Loucy (cell line): Measurements from ENCODE around the gene PSMB5.
"Not testable (repeated sequence)": the region's sequence is repeated elsewhere in the genome, so short reads cannot be mapped to it uniquely, and the experiment has no call there.

Experiments used
- H2AFZ ChIP-seq: fragments of 200-600 bp; sonication (generic); 2 replicates; pipeline ENCODE4 v1.6.0; 2016; ENCODE audit warnings: antibody characterized with exemption, mild to moderate bottlenecking, low read length, moderate library complexity
- H3F3A ChIP-seq: fragments of 200-600 bp; 2 replicates; pipeline ENCODE4 v1.6.0; 2016; ENCODE audit warnings: antibody characterized with exemption, low read depth, mild to moderate bottlenecking
- H3K27me3 ChIP-seq: fragments of 200-600 bp; sonication (generic); 2 replicates; pipeline ENCODE4 v1.6.1; 2014; ENCODE audit warnings: low read length, mild to moderate bottlenecking; ENCODE audit not compliant: insufficient read depth, poor library complexity, severe bottlenecking
- H3K36me3 ChIP-seq: fragments of 200-600 bp; sonication (generic); 2 replicates; pipeline ENCODE4 v1.6.1; 2016; ENCODE audit warnings: low read length; ENCODE audit not compliant: insufficient read depth
- H3K4me1 ChIP-seq: fragments of 200-600 bp; sonication (generic); 2 replicates; pipeline ENCODE4 v1.5.1; 2014; ENCODE audit warnings: low read length, mild to moderate bottlenecking; ENCODE audit not compliant: insufficient read depth, poor library complexity, severe bottlenecking
- H3K4me2 ChIP-seq: fragments of 200-600 bp; sonication (generic); 2 replicates; pipeline ENCODE4 v1.6.0; 2014; ENCODE audit warnings: antibody characterized with exemption, low read length, low read depth, mild to moderate bottlenecking; ENCODE audit not compliant: poor library complexity, severe bottlenecking
- H3K4me3 ChIP-seq: fragments of 200-600 bp; sonication (generic); 2 replicates; pipeline ENCODE4 v1.5.1; 2014; ENCODE audit warnings: low read length, mild to moderate bottlenecking, mixed read lengths; ENCODE audit not compliant: poor library complexity, severe bottlenecking
- H3K79me2 ChIP-seq: fragments of 200-600 bp; sonication (generic); 2 replicates; pipeline ENCODE4 v1.6.1; 2014; ENCODE audit warnings: low read length; ENCODE audit not compliant: insufficient read depth
- H3K9ac ChIP-seq: fragments of 200-600 bp; sonication (generic); 2 replicates; pipeline ENCODE4 v1.6.0; 2014; ENCODE audit warnings: mild to moderate bottlenecking, low read depth, low read length, moderate library complexity; ENCODE audit not compliant: poor library complexity, severe bottlenecking
- H3K9me2 ChIP-seq: fragments of 200-600 bp; sonication (generic); replicated peaks from 2 replicates; pipeline ENCODE4 v1.6.1; 2016; ENCODE audit warnings: low read depth, low read length, mixed read lengths
- H3K9me3 ChIP-seq: fragments of 200-600 bp; sonication (generic); 2 replicates; pipeline ENCODE4 v1.6.1; 2014; ENCODE audit warnings: mild to moderate bottlenecking, antibody characterized with exemption, low read length, low read depth; ENCODE audit not compliant: insufficient read depth
- H4K20me1 ChIP-seq: fragments of 200-600 bp; sonication (generic); 2 replicates; pipeline ENCODE4 v1.6.0; 2014; ENCODE audit warnings: antibody characterized with exemption, low read length, mild to moderate bottlenecking; ENCODE audit not compliant: insufficient read depth, poor library complexity, severe bottlenecking
- EZH2phosphoT487 ChIP-seq: fragments of 200-600 bp; IDR thresholded peaks from 2 replicates; pipeline ENCODE4 v1.6.1; 2018; ENCODE audit warnings: antibody characterized with exemption, mild to moderate bottlenecking, moderate library complexity, borderline replicate concordance
- TF ChIP-seq, protein P1 (sequence below): fragments of 200-600 bp; sonication (generic); conservative IDR thresholded peaks from 2 replicates; pipeline ENCODE4 v1.5.1; 2014; ENCODE audit warnings: mild to moderate bottlenecking, antibody characterized with exemption, low read length

Gene PSMB5

GRCh38 chr14:23018107-23018506 is 16.6 kb downstream of the PSMB5 start:
- H3K9me2 ChIP-seq: no peaks in the 10 kb centered on the region
- no peaks in the 10 kb centered on the region for H3K36me3 ChIP-seq
- no peaks in the 10 kb centered on the region for H3K4me1 ChIP-seq
- no peak overlapping the region for H3K9ac ChIP-seq
- H3K4me3 ChIP-seq: no peak overlapping the region
- H3F3A ChIP-seq: no peaks in the 10 kb centered on the region
- H2AFZ ChIP-seq: no peak overlapping the region
- H4K20me1 ChIP-seq: no peaks in the 10 kb centered on the region
- no peaks in the 10 kb centered on the region for H3K9me3 ChIP-seq
- TF ChIP-seq EZH2phosphoT487: no peak
- TF ChIP-seq, protein P1, sequence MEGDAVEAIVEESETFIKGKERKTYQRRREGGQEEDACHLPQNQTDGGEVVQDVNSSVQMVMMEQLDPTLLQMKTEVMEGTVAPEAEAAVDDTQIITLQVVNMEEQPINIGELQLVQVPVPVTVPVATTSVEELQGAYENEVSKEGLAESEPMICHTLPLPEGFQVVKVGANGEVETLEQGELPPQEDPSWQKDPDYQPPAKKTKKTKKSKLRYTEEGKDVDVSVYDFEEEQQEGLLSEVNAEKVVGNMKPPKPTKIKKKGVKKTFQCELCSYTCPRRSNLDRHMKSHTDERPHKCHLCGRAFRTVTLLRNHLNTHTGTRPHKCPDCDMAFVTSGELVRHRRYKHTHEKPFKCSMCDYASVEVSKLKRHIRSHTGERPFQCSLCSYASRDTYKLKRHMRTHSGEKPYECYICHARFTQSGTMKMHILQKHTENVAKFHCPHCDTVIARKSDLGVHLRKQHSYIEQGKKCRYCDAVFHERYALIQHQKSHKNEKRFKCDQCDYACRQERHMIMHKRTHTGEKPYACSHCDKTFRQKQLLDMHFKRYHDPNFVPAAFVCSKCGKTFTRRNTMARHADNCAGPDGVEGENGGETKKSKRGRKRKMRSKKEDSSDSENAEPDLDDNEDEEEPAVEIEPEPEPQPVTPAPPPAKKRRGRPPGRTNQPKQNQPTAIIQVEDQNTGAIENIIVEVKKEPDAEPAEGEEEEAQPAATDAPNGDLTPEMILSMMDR: no peak
- no peaks in the 10 kb centered on the region for H3K27me3 ChIP-seq
- H3K4me2 ChIP-seq: no peak overlapping the region
- H3K79me2 ChIP-seq: no peaks in the 10 kb centered on the region

DNA sequence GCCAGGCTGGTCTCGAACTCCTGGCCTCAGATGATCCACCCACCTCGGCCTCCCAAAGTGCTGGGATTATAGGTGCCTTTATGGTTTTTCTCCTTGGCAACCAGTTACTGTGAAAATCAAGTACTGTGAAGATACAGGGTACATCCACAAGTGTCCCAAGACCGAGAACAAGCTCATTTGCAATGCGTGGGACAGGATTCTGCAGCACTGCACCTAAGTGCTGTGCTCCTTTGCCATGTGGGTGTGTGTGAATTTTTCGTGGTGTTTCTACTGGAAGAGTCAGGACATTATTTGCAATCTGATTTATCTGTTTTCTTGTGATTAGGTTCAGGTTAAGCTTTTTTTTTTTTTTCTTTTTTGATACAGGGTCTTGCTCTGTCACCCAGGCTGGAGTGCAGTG is 17.6 kb downstream of the PSMB5 start:
- Histone ChIP-seq H3K36me3 (no peaks in the 10 kb centered on the region), H3K4me1 (no peaks in the 10 kb centered on the region), H3K9me3 (no peaks in the 10 kb centered on the region), H3K9me2 (no peaks in the 10 kb centered on the region), H3F3A (no peaks in the 10 kb centered on the region), H3K4me2 (no peak overlapping the region), H2AFZ (no peak overlapping the region), H4K20me1 (no peaks in the 10 kb centered on the region), H3K27me3 (no peaks in the 10 kb centered on the region), H3K9ac (no peak overlapping the region), H3K4me3 (no peak overlapping the region), H3K79me2 (no peaks in the 10 kb centered on the region)
- TF ChIP-seq, protein P1: no peak
- TF ChIP-seq EZH2phosphoT487: no peak

- no peaks in the 10 kb centered on the region for H3K9me3 ChIP-seq
- no peaks in the 10 kb centered on the region for H3K79me2 ChIP-seq
- H3K9me2 ChIP-seq: no peaks in the 10 kb centered on the region
- H3F3A ChIP-seq: no peaks in the 10 kb centered on the region
- no peaks in the 10 kb centered on the region for H4K20me1 ChIP-seq
- H3K9ac ChIP-seq: no peak overlapping the region
- no peak overlapping the region for H3K4me3 ChIP-seq
- H3K4me2 ChIP-seq: no peak overlapping the region
- no peaks in the 10 kb centered on the region for H3K36me3 ChIP-seq
- H3K27me3 ChIP-seq: no peaks in the 10 kb centered on the region
- H3K4me1 ChIP-seq: no peaks in the 10 kb centered on the region
- no peak for TF ChIP-seq EZH2phosphoT487
- TF ChIP-seq, protein P1: no peak
- H2AFZ ChIP-seq: no peak overlapping the region
Observed at GRCh38 chr14:23015618-23016017, 19.1 kb downstream of the PSMB5 start.

DNA sequence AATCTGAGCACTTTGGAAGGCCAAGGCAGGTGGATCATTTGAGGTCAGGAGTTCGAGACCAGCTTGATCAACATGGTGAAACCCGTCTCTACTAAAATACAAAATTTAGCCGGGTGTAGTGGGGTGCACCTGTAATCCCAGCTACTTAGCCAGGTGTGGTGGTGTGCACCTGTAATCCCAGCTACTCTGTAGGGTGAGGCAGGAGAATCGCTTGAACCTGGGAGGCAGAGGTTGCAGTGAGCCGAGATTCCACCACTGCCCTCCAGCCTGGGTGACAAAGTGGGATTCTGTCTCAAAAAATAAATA is 21.0 kb downstream of the PSMB5 start:
- not testable (repeated sequence) for H3K27me3 ChIP-seq, H3K9ac ChIP-seq, H3K4me2 ChIP-seq, H3F3A ChIP-seq, H2AFZ ChIP-seq, H4K20me1 ChIP-seq, H3K9me3 ChIP-seq, H3K9me2 ChIP-seq, H3K4me3 ChIP-seq, H3K36me3 ChIP-seq
- H3K79me2 ChIP-seq: peaks cover 10% of the 10 kb centered on the region
- H3K4me1 ChIP-seq: peaks cover 13% of the 10 kb centered on the region
